NCI-H82 treated with DMSO at 0.1 percent for 48 hours (cell line): ENCODE results near the gene CATSPER3.

ENCODE experiments used
- DNase-seq: peaks from one replicate; lab custom pipeline; 2025; ENCODE audit not compliant: unreplicated experiment; lab: John Stamatoyannopoulos, UW

CATSPER3 gene

GRCh38 chr5:135039271-135040033 is 71.7 kb downstream of the CATSPER3 start:
- DNase-seq: no peak

GRCh38 chr5:135040034-135040332 is 72.3 kb downstream of the CATSPER3 start:
- no peak for DNase-seq

GRCh38 chr5:135040333-135041144 is 72.8 kb downstream of the CATSPER3 start:
- DNase-seq: no peak

GRCh38 chr5:135041145-135041587 is 73.5 kb downstream of the CATSPER3 start:
- no peak for DNase-seq

- DNase-seq: no peak
Measured at GRCh38 chr5:135041726-135042125, 74.0 kb downstream of the CATSPER3 start.

GRCh38 chr5:135042595-135042994 is 74.9 kb downstream of the CATSPER3 start:
- no peak for DNase-seq

- DNase-seq: no peak
Measured at GRCh38 chr5:135045488-135045887, 77.8 kb downstream of the CATSPER3 start.

- DNase-seq: no peak
Measured at GRCh38 chr5:135046661-135047346, 79.1 kb downstream of the CATSPER3 start.

GRCh38 chr5:135047347-135047695 is 79.6 kb downstream of the CATSPER3 start:
- no peak for DNase-seq

- DNase-seq: no peak
Measured at GRCh38 chr5:135048286-135048685, 80.6 kb downstream of the CATSPER3 start.

- DNase-seq: no peak
Measured at GRCh38 chr5:135048930-135049329, 81.2 kb downstream of the CATSPER3 start.

- no peak for DNase-seq
Measured at GRCh38 chr5:135050244-135050767, 82.6 kb downstream of the CATSPER3 start.

- no peak for DNase-seq
Measured at GRCh38 chr5:135051399-135051798, 83.7 kb downstream of the CATSPER3 start.

- no peak for DNase-seq
Measured at GRCh38 chr5:135051872-135052271, 84.2 kb downstream of the CATSPER3 start.

GRCh38 chr5:135052511-135053145 is 84.9 kb downstream of the CATSPER3 start:
- DNase-seq: no peak

GRCh38 chr5:135053278-135053677 is 85.6 kb downstream of the CATSPER3 start:
- no peak for DNase-seq

- no peak for DNase-seq
Measured at GRCh38 chr5:135053989-135054388, 86.3 kb downstream of the CATSPER3 start.

- DNase-seq: no peak
Measured at GRCh38 chr5:135054546-135054945, 86.8 kb downstream of the CATSPER3 start.

- DNase-seq: no peak
Measured at GRCh38 chr5:135055396-135055795, 87.7 kb downstream of the CATSPER3 start.

- DNase-seq: no peak
Measured at GRCh38 chr5:135056316-135057030, 88.8 kb downstream of the CATSPER3 start.

GRCh38 chr5:135057233-135057632 is 89.5 kb downstream of the CATSPER3 start:
- no peak for DNase-seq
